DMS153 (cell line): ENCODE results near the gene WARS2.

Experiments
- DNase-seq: peaks from one replicate; lab custom pipeline; 2025; lab: John Stamatoyannopoulos, UW

The WARS2 gene

GRCh38 chr1:119015547-119015946 lies 124.9 kb downstream of the WARS2 start:
- DNase-seq = no peak

DNA sequence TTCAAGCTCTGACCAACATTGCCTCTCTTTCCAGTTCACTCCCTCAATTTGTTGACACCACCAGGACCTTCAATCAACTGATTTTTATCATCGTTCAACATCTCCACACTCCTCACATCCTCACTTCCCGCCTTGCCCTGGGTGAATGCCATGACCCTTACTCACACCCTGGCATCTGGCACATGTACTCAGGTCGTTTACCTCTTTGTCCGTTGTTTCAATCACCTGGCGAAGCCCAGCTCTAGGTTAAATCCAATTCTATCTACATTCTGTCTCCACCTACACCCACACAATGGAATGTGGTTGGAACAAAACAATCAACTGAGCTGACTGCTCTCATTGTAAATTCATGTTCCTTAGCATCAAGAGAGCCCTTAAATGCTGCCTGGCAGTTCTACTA lies 128.1 kb downstream of the WARS2 start:
- no peak for DNase-seq

DNA sequence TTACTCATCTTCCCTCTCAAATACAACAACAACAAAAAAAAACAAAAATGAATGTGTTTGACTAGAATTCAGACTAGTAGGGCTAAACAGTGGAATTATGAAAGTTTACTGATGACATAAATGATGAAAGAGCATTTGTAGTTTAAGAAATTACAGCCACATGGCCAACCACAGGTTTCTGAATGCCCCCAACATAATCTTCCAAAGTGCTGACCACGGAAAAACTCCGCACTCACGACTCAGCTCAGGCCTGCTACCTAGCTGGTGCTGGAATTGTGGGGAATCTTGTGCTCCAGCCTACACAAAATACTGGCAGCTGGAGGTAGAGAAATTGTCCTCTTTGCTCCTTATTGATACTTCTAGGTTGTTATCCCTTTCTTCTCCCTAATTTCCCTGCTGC lies 128.7 kb downstream of the WARS2 start:
- no peak for DNase-seq

GRCh38 chr1:119011116-119011515 lies 129.3 kb downstream of the WARS2 start:
- no peak for DNase-seq

- DNase-seq = no peak
Measured at GRCh38 chr1:119010201-119010600, 130.3 kb downstream of the WARS2 start.

DNA sequence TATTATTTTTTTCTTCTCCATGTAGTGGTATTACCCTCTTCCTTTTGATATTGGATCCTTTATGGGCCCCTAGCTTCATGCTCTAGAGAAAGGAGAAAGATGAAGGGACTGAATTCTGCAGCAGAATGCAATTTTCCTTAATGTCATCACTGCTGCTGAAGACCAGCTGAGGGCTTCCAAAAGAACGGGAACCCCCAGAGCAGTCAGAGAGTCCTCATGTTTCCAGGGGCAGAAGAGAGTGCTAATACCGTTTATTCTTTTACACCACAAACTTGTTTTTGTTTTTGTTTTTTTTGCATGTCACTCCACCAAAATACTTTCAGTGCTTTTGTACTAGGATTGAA lies 131.2 kb downstream of the WARS2 start:
- DNase-seq = no peak

DNA sequence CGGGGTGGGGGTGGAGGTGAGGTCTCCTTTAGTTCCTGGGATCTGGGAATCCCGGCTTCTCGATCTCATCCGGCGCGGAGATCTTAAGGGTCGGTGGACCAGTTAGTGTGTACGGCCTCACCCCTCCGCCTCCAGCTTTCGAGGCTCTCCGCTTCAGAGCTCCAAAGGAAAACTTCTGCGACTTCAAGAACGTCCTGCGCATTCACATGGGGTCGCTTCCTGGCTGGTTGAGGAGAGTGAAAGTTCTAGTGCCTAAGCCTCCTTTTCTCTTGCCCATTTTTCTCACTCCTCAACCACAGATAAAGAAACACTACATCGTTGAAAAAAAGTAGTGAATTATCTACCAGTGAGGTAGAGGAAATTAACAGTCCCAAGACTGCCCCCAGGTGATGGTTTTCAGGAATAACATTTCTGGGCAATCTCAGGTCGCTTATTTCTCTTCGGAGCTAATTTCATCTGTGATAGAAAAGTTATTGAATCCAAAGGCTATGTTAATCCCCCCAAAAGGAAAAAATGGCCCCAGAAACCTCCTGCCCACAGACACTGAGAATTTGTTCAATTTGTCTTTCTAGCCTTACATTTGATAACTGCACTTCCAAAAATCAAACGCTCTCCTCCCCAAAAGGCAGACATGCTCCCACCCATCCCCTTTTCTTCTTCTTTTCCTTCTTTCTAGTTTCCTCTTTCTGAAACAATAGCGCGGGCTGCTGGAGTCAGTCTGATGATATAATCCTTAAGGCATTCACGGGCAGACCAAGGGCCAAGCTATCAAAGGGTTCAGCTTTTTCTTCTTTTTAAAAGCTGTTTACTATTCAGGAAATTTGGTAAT lies 131.8 kb downstream of the WARS2 start:
- DNase-seq = peak; percentile 12

GRCh38 chr1:119007670-119008482 lies 132.6 kb downstream of the WARS2 start:
- DNase-seq = no peak

DNA sequence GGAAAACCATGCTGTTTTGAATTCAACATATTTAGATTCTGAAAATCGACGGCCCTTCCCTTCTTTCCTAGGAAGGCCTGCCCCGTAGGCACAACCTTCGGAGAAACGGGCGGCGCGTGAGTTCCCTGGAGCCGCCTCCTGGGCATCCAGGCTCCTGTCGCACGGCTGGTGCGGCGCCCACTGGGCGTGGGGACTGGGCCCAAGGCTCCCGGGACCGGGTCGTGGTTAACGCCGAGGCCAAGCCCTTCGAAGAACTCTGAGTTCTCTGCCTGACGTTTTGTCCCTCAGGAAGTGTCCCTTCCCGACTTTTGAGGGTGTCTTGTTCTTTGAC lies 133.1 kb downstream of the WARS2 start:
- DNase-seq = no peak

DNA sequence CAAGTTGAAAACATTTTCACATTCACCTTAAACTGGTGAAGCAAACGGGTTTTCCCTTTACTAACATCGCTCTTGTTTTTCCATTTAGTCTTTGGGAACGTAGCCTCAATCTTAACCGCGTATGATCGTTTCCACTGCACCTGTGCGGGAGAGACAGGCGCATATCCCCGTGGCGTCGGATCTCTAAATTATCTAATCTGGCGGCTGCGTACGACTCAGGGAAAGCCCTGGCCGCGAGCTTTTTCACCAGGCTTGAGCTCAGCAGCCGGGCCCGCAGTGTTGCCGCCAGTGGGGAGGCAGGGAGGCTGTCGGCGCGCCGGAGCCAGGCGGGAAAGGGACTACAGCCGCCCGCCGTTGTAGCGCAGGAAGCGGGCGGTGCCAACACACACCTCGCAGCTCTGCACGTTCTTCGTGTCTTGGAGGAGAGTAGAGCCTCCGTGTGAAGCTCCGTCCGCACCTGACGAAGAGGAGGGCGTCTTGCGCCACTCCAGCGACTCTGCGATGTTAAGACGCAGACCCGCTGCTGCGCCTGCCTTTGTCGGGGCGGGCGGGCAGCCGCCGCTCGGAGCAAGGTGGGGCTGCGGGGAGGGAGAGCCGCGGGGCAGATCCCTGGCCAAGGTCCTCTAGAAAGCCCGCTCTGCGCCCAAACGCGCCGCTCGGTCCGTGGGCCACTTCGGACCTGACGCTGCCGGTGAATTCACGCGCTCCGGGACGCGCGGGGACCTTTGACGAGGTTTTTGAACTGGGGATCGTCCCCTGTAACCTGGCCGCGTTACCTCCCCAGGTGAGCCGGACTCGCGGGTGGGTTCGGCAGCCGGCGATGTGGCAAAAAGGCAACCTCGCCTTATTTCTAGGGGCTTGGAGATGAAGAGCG lies 133.8 kb downstream of the WARS2 start:
- no peak for DNase-seq

DNA sequence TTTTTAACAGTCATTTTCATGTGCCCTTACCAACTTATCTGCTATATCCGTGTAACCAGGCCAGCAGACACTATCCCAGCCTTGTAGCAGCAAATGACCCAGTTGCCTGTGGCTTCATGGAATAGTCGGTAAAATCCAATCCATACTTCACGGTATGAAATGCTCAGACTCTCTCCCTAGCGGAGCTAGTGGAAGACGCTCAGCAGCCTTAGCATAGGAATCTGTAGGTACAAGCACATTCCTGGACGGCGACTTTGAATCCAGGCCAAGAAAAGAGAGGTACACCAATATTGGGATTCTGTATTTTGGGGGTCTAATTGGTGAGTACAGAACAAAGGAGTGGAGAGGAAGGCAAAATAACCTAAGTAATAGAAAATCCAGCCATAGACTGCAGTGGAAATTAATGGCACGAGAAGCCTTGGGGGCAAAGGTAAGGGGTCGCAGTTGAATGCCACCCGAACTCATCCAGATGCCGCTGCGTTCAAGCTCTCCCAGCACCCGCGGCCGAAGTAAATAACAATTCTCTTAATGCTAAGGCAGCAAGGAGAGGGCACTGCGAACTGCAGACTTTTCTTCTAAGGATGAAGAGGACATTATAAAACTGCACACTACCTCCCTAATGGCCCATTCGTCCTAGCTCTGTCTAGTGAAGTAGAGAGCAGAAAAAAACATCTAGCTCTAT lies 134.6 kb downstream of the WARS2 start:
- DNase-seq = no peak

- no peak for DNase-seq
Measured at GRCh38 chr1:119004781-119005180, 135.7 kb downstream of the WARS2 start.

- no peak for DNase-seq
Measured at GRCh38 chr1:119004129-119004527, 136.3 kb downstream of the WARS2 start.

DNA sequence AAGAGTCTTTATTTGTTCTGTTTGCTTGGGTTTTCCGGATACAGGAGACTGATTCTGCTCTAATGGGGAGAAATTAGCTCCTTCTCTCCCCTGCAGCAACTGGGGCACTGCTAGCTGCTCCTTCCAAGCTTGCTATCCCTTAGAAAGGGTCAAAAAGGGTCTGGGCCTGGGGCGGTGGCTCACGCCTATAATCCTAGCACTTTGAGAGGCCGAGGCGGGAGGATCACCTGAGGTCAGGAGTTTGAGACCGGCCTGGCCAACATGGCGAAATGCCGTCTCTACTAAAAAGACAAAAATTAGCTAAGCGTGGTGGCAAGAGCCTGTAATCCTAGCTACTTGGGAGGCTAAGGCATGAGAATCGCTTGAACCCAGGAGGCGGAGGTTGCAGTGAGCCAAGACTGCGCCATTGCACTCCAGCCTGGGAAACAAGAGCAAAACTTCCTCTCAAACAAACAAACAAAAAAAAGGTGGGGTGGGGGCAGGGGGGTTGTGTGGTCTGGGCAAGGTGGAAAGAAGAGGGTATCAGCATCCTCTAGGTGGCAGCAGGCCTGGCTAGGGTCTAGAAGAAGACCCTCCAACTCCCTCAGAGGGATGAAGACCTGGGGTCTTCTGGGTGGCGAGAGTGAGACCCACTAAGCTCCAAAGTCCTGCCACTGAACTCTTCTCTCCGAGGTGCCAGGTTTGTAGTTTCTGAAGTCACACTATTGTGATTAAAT lies 136.9 kb downstream of the WARS2 start:
- no peak for DNase-seq

- no peak for DNase-seq
Measured at GRCh38 chr1:119002028-119002686, 138.3 kb downstream of the WARS2 start.

DNA sequence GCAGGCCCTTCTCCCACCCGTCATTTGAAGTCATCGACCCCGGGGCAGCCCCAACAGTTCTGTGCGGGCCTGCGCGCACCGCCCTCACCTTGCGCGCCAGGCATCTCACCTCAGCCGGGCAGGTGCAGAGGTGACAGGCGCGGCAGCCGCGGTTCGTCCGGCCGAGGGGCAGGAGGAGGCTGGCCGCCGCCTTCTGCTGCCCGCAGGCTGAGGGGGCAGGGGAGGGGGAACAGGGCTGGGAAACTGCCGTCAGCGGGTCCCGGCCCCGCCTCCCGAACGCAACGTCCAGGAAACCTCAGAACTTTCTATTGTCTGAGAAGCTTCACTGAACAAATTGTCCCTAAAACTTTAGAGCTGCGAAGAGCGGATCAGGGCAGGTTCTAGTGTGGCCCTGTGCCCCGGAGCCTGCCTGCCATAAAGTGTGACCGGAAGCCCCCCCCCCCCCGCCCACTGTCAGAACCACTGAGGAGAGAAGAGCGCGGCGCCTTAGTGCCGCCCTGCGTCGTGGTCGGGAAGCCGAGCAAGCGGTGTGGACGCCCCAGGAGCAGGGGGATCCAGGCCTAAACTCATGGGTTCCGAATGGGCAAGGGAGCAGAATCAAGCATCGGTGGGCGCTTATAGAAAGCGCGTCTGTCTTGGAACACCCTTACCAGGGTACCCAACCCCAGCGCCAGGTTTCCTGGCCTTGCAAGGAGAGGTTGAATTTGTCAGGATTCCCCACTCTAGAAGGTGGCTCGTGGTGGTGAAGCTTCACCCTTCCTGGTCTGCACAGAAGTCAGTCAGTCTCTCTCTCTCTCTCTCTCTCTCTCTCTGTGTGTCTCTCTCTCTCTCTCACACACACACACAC lies 139.0 kb downstream of the WARS2 start:
- no peak for DNase-seq

DNA sequence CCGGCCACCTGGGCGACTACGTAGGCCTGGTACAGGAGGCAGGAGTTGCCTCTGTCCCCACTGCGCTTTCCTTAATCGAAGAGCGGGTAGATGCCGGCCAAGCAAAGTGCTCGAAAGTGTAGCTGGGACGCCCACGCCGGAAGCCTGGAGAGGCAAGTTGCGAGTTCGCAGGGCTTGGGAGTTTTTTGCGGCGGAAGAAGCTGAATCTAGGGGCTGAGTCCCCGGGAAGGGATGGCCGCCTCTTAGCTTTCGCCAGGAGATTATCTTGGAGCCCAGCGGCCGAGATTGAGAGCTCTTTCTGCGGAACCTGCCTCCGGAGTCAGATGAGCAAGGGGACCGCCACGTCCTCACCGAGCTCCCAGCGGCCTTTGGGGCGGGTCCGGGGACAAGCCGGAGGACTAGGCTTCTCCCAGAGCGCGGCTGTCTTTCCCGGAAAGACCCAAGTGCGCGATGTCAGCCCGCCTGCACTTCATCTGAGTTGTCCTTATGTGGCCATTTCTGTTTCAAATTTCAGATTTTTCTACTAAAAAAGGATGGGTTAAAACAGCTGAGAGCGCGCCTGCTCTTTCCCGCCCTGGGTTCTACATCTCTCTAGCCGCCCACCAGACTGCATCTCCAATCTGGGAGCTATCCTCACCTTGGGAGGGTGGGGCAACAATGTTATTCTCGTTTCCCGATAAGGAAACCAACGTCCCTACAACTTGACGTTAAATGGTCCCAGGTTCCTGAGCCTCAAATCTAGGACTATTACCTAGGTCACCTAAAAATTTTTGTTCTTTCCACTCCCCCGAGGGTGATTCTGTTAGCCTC lies 139.9 kb downstream of the WARS2 start:
- no peak for DNase-seq

- DNase-seq = no peak
Measured at GRCh38 chr1:118999348-119000071, 140.9 kb downstream of the WARS2 start.
